Skin of body (tissue), 2 donors: ENCODE results near the gene INPP4B. TPM values are rescaled to one million over a fixed set of nuclear protein-coding genes. Genes with fewer than 3 reads are reported as not detected.
A peak's percentile ranks its signal among the peaks of the same experiment; 100 is the strongest.
"Not testable (repeated sequence)": the region's sequence is repeated elsewhere in the genome, so short reads cannot be mapped to it uniquely, and the experiment has no call there.

Source experiments
- DNase-seq: peaks from one replicate; lab custom pipeline; 2025; lab: John Stamatoyannopoulos, UW
- total RNA-seq: library from RNA; depleted of rRNA; stranded (reverse); fragments of >200 nt; gene quantifications from one replicate; pipeline ENCODE4 v1.2.3, GENCODE V29; 2014

The INPP4B gene
- total RNA-seq, 1 donor from 2014 or later, result 28.6 TPM

DNA sequence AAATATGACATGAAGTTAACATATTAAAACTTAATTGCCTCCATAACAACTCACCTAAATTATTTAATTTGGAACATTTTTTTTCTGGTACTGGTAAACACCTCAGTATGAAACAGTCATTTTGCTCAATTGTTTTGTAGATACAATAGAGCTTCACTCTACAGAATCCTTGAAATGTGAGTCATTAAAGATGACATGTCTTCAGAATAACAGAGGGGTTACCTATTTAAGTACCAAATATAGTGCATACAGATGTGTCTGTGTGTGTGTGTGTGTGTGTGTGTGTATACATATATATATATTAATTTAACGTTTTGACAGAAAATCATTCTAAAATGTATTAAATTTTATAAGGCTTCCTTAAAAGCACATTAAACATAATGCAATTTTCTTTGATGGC lies 297.6 kb downstream of the INPP4B start:
- no peak for DNase-seq

DNA sequence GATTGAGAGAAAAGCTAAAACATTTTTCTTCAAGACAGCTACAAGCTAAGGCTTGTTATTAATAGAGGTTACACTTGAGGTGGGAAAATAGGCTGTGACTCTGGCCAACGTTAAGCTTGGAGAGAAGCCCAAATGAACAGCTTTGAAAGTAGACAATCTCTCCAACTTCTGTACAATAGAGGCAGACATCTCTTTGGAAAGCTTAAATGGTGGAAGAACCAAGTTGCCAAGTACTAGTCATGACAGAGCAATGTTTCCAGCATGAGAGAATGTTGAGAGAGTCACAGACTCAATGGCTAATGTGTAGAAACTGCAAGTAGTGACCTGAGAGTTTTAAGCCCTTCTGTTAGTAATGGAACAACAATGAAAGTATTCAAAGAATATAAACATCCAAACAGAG lies 298.1 kb downstream of the INPP4B start:
- DNase-seq, result no peak

DNA sequence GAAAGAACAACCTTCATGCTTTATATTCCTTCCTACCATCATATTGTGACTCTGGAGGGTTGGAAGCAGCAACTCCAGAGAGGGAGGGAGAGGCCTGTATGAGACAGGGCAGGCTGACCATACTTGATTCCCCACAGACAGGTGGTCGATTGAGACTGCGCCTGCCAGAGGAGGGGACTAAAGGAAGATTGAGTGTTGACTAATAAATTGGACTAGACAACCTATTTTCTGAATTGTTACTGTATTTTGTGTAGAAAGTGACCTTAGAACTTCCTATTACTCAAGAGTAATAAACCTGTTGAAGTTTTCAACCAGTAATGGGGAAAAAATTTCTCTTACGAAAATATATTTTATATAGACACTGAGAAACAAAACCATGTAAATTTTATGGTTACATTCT lies 301.5 kb downstream of the INPP4B start:
- no peak for DNase-seq

DNA sequence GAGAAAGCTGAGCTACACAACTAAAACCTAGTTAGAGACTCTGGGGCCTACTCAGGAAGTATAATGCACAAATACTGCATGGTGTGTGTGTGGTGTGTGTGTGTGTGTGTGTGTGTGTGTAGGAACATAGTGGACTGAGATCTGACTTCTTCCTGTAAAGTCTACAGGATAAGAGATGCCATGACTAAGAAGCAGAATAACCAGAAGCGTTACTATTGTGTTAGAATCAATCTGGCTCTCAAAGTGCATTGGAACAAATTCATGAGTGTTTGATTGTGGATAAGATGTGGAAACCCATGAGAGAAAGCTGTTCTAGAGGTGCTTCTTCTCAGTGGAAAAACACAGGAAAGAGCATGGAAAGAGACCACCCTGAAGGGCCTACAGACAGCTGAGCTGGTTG lies 302.1 kb downstream of the INPP4B start:
- no peak for DNase-seq

DNA sequence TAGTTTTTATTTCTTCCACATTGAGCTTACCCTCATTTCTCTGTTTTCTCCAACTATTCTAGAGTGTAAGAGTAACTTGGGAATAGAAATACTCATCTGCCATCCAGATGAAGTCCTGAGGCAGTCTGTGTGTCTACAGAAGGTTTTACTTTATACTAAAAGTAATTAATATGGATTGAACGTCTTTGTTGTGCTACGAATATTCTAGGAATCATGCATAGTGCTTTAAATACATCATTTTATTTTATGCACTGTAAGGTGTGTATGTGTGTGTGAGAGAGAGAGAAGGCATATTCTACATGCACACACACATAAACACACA lies 305.7 kb downstream of the INPP4B start:
- DNase-seq, result peak; percentile 51

DNA sequence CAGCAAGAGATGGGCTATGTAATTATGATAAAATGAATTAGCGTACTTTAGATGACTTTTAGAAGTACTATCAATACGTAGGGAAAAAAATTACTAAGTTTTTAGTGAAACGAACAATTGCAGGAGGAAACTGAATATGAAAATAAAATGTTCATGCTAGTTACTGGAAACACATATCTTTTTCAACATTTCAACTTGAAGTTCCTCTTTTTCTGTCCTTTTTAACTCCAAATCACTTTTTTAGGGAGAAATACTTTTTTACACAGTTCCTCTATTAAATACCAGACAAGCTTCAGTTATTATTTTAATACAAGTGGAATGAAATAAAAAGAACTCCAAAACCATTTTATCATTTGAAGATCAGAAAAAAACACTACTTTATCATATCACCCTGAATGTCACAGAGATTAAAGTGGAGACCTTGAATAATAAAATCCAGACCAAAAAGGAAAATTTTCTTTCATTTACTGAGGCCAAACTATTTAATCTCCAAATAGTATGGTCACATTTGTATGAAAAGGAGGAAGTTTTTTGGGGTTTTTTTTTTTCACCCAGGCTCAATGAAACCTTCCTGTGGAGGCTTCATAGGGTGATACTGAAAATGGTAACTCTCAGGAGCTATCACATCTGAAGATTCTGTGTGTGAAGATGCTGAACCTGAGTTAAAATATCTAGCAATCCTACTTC lies 306.2 kb downstream of the INPP4B start:
- no peak for DNase-seq

DNA sequence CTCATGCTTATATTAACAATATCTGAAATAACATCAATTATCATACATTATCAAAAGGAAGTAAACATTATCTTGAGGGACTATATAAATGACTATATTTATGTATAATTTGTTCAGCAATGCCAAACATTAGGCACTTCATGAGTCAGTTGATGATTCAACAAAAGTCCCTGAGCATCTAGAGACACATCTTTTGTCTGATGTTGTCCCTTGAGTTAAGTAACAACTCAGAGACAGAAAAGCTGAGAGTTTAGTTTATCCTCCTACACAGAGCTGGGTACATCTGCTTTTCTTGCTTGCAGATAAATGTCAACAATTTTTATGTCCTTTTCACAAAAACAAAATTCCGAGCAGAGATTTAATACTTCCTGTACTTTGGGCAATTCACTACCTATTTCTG lies 311.1 kb downstream of the INPP4B start:
- DNase-seq, result no peak

DNA sequence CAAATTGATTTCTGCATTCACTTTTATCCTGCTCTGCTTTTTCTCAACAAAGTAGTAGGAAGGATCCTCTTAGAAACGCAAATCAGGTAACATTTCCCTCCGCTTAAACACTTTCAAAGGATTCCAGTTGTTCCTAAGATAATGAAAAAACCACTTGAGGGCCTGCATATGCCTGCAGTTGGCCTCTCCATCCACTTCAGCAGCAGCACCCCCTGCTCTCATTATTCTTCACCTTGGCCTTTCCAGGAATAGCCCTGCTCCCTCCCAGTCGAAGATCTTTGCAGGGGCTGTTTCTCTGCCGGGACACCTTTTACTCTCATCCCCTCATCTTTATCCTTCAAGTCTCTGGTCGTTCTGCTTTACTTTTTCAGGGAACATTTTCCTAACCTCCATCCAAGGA lies 314.0 kb downstream of the INPP4B start:
- no peak for DNase-seq

DNA sequence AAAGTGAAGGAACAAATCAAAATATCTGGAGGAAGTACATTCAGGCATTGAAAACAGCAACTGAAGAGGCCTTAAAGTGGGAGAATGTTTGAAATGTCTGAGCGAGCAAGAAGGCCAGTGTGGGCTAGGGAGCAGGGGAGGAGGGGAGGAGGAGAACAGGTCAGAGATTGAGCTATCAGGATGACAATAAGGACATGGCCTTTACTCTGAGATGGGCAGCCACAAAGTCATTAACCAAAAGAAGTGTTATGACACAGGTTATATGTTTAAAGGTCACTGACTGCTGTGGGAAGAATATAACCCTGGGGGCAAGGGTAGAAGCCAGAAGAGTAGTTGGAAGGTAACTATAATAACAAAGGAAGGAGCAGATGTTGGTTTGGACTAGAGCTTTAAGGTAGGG lies 315.4 kb downstream of the INPP4B start:
- DNase-seq, result no peak

DNA sequence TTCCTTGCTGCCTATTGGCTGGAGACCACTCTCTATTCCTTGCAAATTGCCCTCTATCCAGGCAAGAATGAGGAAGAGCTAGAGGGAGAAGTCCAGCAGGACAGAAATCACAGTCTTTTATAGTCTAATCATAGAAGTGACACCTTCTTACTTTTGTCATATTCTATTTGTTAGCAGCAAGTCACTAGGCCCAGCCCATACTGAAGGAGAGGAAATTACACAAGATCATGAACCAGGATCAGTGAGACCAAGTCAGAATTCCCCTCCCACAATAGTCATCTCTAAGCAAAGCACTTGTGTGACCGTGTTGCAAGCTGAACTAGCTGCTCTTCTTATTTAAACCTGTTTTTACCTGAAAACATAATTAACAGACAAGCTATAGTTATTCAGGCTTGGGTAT lies 317.7 kb downstream of the INPP4B start:
- DNase-seq, result no peak

DNA sequence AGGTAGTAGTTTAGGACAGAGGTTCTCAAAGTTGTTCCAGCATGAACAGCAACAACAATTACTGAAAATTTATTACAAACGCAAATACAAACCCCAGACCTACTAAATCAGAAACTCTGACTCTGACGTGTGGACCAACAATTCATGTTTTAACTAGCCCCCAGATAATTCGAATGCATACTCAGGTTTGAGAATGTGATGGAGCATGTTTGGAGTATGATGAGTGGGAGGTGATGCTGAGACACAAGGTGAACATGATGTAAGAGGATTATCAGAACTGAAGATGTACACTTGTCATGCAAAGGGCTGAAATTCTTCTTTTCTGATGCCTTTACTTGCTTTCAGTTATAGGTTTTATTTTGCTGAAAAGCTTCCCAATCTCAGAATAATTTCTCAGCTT lies 323.0 kb downstream of the INPP4B start:
- no peak for DNase-seq

DNA sequence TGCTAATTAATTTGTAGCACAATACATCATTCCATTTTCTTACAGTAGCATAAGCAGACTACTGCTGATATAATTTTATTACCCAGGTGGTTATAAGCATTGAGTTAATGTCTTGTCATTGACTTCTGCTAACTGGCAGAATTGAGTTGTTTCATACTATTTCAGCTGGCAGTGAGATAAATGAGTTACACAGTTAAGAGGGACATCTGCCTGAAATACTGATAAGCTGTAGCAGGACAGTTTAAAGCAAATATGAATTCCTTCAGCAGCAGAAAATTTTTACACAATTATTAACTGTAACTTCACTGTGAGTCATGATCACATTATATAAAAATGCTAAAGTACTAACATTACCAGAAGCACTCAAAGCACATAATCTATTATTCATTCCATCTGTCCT lies 326.8 kb downstream of the INPP4B start:
- DNase-seq, result no peak

DNA sequence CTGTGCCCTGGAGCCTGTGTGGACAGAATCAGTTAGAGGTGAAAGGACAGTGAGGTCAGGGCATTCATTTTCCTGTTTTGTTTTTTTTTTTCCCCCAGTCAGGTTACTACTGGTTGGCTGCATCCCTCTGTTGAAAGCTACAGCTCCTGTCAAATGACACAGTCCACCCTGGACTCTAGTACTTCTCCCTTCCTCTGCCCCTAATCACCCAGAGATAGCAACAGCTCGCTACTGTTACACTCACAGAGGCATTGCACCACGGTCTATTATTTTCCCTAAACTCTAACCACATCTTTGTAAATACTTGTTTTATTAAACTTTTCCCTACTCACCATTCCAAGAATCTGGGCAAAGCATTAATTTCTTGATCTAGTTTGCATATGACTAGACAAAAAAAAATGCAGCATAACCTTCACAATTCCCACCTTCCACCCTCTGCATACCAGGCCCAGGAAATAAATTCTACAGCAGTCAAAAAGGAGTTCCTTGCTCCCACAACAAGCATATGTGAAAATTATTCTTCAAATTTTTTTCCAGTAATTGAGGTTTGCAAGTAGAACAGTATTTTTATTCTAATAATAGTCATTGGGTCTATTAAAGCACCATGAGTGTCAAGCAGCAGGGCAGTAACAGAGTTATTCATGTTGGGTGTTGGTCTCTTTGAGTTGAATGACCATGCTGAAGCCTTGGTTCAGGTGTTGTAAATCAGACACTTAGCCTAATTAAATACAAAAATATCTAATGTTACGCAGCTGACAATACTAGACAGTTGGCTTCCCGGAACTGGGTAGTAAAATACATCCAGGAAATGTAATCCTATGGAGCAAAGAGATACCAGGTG lies 329.2 kb downstream of the INPP4B start:
- DNase-seq, result no peak

DNA sequence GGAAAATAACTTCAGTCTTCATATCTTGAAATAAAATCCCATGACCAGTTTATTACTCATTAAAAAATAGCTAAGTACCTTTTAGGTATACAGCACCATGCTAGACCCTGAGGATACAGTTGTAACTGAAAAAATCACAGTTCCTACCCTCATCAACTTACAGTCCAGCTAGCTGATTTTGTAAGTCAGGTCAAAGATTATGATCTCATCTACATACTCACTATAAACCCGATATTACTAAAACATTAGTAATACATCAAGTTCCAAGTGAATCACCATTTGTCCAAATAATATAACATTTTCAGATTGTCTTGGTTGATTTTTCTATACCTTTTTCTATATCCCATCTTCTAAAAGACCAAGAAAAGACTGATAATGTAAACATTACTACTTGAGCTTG lies 333.9 kb downstream of the INPP4B start:
- no peak for DNase-seq

DNA sequence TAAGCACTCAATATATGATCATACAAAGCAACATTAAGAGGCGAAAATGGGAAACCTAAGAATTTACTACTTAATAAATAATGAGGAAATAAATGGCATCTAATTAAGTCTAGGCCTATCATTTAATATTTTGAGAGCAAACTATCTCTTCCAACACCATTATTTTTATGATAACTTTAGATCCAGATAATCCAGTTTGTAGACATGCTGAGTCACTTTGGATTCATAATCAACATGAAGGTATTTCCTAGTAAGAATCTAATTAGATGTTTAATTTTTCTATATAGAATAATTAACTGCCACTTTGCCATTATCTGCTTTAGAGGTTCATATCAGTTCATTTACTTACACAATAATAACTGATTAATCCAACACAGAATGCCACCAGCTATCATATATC lies 336.2 kb downstream of the INPP4B start:
- no peak for DNase-seq

DNA sequence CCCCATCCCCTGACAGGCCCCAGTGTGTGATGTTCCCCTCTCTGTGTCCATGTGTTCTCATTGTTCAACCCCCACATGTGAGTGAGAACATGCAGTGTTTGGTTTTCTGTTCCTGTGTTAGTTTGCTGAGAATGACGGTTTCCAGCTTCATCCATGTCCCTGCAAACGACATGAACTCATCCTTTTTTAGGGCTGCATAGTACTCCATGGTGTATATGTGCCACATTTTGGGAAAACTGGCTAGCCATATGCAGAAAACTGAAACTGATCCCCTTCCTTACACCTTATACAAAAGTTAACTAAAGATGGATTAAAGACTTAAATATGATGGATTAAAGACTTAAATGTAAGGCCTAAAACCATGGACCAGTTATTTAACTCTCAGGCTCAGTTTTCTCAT lies 336.7 kb downstream of the INPP4B start:
- DNase-seq, result not testable (repeated sequence)

DNA sequence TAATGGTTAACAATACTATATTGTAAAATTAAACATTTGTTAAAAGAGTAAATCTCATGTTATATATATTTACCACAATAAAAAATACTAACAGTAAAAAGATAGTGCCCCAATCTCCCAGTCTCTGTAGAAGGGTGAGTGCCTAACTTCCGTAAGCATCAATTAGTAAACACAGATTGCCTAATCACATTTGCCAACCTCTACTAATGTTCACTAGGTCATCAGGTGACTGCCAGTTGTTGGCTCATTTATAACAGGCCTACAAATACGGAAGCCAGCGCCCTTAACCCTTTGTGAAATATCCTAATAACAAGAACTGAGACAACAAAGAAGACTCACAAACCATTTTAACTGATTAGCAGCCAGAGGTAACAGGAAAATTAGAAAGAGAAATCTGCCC lies 345.1 kb downstream of the INPP4B start:
- no peak for DNase-seq

DNA sequence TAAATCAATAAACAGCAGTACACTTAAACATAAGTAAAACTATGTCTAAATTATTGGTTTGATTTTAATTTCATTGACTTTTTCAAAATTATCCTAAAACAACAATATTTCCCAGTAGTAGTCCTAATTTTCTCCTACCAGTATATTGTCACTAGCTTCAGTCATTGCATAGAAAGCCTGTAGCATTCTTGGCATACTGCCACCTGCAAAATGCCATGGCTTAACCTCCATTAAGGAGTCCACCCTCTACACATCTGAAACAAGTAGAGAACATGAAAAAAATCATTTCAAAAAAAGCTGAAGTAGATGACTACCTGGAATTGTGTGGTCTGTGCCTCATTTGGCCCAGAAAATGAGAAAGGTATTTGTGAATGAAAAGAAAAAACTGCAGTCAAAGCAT lies 348.5 kb downstream of the INPP4B start:
- DNase-seq, result peak; percentile 2

DNA sequence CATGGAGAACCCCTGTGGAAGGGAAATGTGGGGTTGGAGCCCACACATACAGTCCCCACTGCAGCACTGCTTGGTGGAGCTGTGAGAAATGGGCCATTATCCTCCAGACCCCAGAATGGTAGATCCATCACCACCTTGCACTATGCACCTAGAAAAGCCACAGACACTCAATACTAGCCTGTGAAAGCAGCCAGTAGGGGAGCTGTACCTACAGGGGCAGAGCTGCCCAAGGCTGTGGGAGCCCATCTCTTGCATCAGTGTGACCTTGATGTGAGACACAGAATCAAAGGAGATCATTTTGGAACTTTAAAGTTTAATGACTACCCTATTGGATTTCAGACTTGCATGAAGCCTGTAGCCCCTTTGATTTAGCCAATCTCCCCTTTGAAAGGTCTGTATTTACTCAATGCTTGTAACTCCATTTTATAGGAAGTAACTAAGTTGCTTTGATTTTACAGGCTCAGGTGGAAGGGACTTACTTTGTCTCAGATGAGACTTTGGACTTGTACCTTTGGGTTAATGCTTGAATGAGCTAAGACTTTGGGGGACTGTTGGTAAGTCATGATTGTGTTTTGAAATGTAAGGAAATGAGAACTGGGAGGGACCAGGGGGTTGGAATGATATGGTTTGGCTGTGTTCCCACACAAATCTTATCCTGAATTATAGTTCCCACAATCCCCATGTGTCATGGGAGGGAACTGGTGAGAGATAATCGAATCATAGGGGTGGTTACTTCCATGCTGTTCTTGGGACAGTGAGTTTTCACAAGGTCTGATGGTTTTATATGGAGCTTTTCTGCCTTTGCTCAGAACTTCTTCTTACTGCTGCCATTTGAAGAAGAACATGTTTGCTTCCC lies 352.6 kb downstream of the INPP4B start:
- no peak for DNase-seq

DNA sequence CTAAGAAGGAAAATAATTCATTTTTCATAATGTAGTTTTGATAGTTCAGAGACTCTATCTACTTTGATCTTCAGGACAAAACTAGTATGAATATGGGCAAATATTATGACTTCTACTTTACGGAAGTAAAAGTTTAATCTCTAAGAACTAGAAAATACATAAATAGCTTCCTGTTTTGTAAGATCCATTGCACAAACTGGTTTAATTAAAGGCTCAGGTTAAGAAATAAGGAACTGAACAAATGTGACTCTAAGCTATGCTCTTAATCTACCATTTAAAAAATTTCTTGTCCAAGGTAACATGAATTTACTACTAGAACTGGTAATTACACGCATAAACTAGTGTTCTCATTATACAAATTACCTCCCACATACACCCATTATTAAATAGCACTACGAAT lies 360.6 kb downstream of the INPP4B start:
- DNase-seq, result no peak

DNA sequence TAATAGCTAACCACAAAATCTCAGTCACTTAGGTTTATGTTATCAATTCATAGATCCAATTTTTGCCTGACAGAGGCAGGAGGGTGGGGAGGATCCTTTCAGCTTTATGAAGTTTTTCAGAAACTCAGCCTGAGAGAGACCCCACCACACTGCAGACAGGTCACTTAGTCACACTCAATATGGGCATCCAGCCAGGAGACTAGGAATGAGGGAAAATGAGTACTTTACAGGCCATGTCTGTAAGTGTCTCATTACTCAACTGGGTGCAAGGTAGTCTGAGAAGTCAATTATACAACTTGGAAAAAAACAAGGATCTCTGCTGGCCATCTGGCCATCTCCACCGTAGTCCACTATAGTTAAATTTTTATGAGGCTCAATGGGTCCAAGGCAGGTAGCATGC lies 365.9 kb downstream of the INPP4B start:
- DNase-seq, result no peak

DNA sequence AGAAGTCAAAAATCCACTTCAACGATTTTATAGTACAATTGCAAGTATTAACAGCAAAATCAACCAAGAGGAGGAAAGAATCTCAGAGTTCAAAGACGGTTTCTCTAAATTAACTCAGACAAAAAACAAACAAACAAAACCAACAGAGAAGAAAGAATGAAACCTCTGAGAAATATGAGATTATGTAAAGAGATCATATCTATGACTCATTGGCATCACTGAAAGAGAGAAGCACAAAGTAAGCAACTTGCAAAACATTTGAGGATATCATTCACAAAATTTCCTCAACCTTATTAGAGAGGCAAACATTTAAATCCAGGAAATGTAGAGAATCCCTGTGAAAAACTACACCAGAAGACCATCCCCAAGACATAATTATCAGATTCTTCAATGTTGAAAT lies 370.4 kb downstream of the INPP4B start:
- no peak for DNase-seq
